ENCODE data around the gene SVOPL.

Gene SVOPL

DNA sequence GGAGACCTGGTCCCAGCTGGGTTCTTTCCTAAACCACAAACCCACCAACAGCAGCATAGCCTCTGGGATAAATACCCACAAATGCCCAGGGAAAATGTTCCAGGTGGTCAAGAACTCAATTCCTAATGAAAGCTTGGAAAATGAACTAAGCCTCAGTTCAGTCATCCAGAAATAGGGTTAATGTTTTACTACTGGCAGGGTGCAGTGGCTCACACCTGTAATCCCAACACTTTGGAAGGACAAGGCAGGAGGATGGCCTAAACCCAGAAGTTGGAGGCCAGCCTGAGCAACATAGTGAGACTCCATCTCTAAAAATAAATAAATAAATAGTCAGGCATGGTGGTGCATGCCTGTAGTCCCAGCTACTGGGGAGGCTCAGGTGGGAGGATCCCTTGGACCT is 82.2 kb downstream of the SVOPL start:
- no peaks in the 10 kb centered on the region for H3K9me3 ChIP-seq

GRCh38 chr7:138618506-138618905 is 82.7 kb downstream of the SVOPL start:
- TF ChIP-seq, protein P1, sequence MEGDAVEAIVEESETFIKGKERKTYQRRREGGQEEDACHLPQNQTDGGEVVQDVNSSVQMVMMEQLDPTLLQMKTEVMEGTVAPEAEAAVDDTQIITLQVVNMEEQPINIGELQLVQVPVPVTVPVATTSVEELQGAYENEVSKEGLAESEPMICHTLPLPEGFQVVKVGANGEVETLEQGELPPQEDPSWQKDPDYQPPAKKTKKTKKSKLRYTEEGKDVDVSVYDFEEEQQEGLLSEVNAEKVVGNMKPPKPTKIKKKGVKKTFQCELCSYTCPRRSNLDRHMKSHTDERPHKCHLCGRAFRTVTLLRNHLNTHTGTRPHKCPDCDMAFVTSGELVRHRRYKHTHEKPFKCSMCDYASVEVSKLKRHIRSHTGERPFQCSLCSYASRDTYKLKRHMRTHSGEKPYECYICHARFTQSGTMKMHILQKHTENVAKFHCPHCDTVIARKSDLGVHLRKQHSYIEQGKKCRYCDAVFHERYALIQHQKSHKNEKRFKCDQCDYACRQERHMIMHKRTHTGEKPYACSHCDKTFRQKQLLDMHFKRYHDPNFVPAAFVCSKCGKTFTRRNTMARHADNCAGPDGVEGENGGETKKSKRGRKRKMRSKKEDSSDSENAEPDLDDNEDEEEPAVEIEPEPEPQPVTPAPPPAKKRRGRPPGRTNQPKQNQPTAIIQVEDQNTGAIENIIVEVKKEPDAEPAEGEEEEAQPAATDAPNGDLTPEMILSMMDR (IDR thresholded peaks at IDR 0.05), result no peak
- Histone ChIP-seq H3K36me3 (no peaks in the 10 kb centered on the region), H3K4me1 (ENCODE audit: control insufficient read depth in 1 of 2, insufficient read depth in 1 of 2, low read depth in 1 of 2, low read length in 1 of 2) (no peaks in the 10 kb centered on the region), H3K27ac (no peak overlapping the region), H3K27me3 (no peaks in the 10 kb centered on the region), H3K9me3 (no peaks in the 10 kb centered on the region), H3K4me3 (ENCODE audit: low read depth in 1 of 2, low read length in 1 of 2) (no peak overlapping the region)

More for the DNA sequence above, 82.2 kb downstream of the SVOPL start:
- no peaks in the 10 kb centered on the region for H3K27me3 ChIP-seq
- H3K4me3 ChIP-seq (ENCODE audit: low read depth in 1 of 2, low read length in 1 of 2), result no peak overlapping the region
- no peaks in the 10 kb centered on the region for H3K4me1 ChIP-seq (ENCODE audit: control insufficient read depth in 1 of 2, insufficient read depth in 1 of 2, low read depth in 1 of 2, low read length in 1 of 2)
- TF ChIP-seq, protein P1 (IDR thresholded peaks at IDR 0.05), result no peak
- H3K36me3 ChIP-seq, result no peaks in the 10 kb centered on the region
- H3K27ac ChIP-seq, result no peak overlapping the region

GRCh38 chr7:138616085-138616484 is 85.1 kb downstream of the SVOPL start:
- Histone ChIP-seq H3K4me1 (ENCODE audit: control insufficient read depth in 1 of 2, insufficient read depth in 1 of 2, low read depth in 1 of 2, low read length in 1 of 2) (no peaks in the 10 kb centered on the region), H3K27me3 (no peaks in the 10 kb centered on the region), H3K27ac (no peak overlapping the region), H3K9me3 (no peaks in the 10 kb centered on the region), H3K36me3 (no peaks in the 10 kb centered on the region), H3K4me3 (ENCODE audit: low read depth in 1 of 2, low read length in 1 of 2) (no peak overlapping the region)
- TF ChIP-seq, protein P1 (IDR thresholded peaks at IDR 0.05), result no peak

- Histone ChIP-seq H3K36me3 (no peaks in the 10 kb centered on the region), H3K9me3 (no peaks in the 10 kb centered on the region), H3K4me1 (ENCODE audit: control insufficient read depth in 1 of 2, insufficient read depth in 1 of 2, low read depth in 1 of 2, low read length in 1 of 2) (no peaks in the 10 kb centered on the region), H3K4me3 (ENCODE audit: low read depth in 1 of 2, low read length in 1 of 2) (no peak overlapping the region), H3K27ac (no peak overlapping the region), H3K27me3 (no peaks in the 10 kb centered on the region)
- TF ChIP-seq, protein P1 (IDR thresholded peaks at IDR 0.05), result no peak
Observed at GRCh38 chr7:138613630-138614029, 87.5 kb downstream of the SVOPL start.

DNA sequence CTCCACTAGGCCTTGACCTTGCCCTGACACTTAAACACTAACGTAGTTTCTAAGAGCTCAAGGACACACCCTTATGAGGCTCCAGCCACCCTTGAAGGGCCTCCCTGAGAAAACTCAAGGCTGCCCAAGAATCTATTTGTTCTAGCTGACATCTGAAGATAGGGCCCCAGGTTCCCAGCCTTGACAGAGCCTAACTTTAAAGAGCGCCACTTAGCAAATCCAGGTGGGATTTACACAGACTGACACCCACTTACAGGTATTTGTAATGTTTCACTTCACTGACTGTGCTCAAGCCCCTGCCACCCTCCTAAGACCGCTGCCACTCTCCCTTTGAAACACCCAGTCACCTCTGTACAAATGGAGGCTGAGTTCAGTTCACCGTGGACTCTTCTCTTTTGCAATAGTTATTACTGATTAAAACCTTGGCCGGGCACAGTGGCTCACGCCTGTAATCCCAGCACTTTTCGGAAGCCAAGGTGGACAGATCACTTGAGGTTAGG is 90.4 kb downstream of the SVOPL start:
- Histone ChIP-seq H3K27me3 (no peaks in the 10 kb centered on the region), H3K36me3 (no peaks in the 10 kb centered on the region), H3K9me3 (no peaks in the 10 kb centered on the region), H3K4me1 (ENCODE audit: control insufficient read depth in 1 of 2, insufficient read depth in 1 of 2, low read depth in 1 of 2, low read length in 1 of 2) (no peaks in the 10 kb centered on the region), H3K27ac (no peak overlapping the region), H3K4me3 (ENCODE audit: low read depth in 1 of 2, low read length in 1 of 2) (no peak overlapping the region)
- TF ChIP-seq, protein P1 (IDR thresholded peaks at IDR 0.05), result no peak

DNA sequence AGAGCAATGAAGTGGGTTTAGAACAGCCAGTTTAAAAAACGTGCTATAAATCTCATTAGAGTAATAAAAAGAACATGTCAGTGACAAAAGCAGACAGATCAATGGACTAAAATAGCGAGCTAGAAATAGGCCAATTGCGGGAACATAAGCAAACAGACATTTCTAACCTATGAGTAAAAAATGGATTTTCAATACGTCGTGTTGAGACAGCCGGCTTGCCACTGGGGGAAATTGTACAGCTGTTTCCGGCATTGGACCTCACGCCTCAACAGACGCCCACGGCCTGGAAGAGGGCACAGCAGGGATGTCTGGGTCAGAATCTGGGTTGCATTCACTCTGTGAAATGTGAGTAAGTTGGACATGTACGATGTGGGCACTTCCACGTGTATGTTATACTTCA is 92.9 kb downstream of the SVOPL start:
- Histone ChIP-seq H3K36me3 (no peaks in the 10 kb centered on the region), H3K27me3 (no peaks in the 10 kb centered on the region), H3K27ac (no peak overlapping the region), H3K9me3 (no peaks in the 10 kb centered on the region), H3K4me3 (ENCODE audit: low read depth in 1 of 2, low read length in 1 of 2) (no peak overlapping the region), H3K4me1 (ENCODE audit: control insufficient read depth in 1 of 2, insufficient read depth in 1 of 2, low read depth in 1 of 2, low read length in 1 of 2) (no peaks in the 10 kb centered on the region)
- TF ChIP-seq, protein P1 (IDR thresholded peaks at IDR 0.05), result no peak

All from neutrophil (primary cell).